ENCODE data around the gene SMIM36.

The SMIM36 gene

DNA sequence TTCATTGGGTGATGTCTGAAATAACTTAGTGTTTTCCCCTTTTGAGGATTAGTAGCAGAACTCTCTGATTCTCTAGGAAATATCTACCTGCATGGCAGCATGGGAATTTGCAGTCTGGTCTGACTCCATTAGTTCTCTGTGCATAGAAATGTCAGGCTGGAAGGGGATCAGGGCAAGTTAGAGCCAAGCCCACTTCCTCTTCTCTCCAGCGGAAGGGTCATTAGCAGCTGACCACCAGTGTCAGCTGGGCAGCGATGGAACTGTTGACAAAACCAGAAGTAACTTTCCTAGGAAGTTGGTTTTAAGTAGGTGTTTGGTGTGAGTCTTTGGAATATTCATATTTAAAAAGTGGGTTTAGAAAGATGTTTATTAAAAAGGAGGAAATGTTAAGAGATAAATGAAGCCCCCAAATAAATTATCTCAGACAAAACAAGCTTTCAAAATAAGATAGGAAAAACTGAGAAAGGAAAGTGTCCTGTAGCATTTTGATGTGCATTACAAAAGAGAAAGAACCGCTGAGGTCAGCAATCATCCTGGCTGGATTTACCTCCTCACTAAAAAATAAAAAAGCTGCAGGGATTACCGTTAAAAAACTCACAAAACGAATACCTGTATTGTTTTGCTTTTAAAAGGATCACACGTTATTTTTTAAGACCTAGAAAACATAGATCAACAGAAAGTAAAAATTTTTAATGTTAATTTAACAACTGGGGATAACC lies 57.3 kb downstream of the SMIM36 start:
- DNase-seq, result no peak
- H3F3A ChIP-seq (ENCODE audit: insufficient read depth, low read length), result no peaks in the 10 kb centered on the region
- H2AFZ ChIP-seq (ENCODE audit: low read length), result no peak overlapping the region
- H3K27me3 ChIP-seq (replicated peaks; ENCODE audit: insufficient read depth, low read length), result no peaks in the 10 kb centered on the region
- TF ChIP-seq EZH2 (optimal IDR thresholded peaks at IDR 0.05; ENCODE audit: low read depth, low read length) (no peak), EZH2phosphoT487 (IDR thresholded peaks at IDR 0.05; ENCODE audit: low read length) (no peak)
- TF ChIP-seq, protein P1, sequence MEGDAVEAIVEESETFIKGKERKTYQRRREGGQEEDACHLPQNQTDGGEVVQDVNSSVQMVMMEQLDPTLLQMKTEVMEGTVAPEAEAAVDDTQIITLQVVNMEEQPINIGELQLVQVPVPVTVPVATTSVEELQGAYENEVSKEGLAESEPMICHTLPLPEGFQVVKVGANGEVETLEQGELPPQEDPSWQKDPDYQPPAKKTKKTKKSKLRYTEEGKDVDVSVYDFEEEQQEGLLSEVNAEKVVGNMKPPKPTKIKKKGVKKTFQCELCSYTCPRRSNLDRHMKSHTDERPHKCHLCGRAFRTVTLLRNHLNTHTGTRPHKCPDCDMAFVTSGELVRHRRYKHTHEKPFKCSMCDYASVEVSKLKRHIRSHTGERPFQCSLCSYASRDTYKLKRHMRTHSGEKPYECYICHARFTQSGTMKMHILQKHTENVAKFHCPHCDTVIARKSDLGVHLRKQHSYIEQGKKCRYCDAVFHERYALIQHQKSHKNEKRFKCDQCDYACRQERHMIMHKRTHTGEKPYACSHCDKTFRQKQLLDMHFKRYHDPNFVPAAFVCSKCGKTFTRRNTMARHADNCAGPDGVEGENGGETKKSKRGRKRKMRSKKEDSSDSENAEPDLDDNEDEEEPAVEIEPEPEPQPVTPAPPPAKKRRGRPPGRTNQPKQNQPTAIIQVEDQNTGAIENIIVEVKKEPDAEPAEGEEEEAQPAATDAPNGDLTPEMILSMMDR (IDR thresholded peaks at IDR 0.05; ENCODE audit: low read length), result no peak
- no peaks in the 10 kb centered on the region for H3K36me3 ChIP-seq (replicated peaks; ENCODE audit: insufficient read depth, low read length)
- no peak overlapping the region for H3K4me3 ChIP-seq (ENCODE audit: low read length)
- no peaks in the 10 kb centered on the region for H3K79me2 ChIP-seq (ENCODE audit: low read length)
- no peak overlapping the region for H3K27ac ChIP-seq (ENCODE audit: low read length)
- H3K4me2 ChIP-seq (ENCODE audit: low read depth, low read length), result no peak overlapping the region
- H4K20me1 ChIP-seq (ENCODE audit: insufficient read depth, low read length), result no peaks in the 10 kb centered on the region
- no peaks in the 10 kb centered on the region for H3K9me3 ChIP-seq (replicated peaks; ENCODE audit: insufficient read depth, low read length)
- no peaks in the 10 kb centered on the region for H3K4me1 ChIP-seq (ENCODE audit: low read length)
- H3K9ac ChIP-seq (ENCODE audit: low read length), result no peak overlapping the region
- no peaks in the 10 kb centered on the region for H3K9me2 ChIP-seq (replicated peaks; ENCODE audit: insufficient read depth, low read length)

DNA sequence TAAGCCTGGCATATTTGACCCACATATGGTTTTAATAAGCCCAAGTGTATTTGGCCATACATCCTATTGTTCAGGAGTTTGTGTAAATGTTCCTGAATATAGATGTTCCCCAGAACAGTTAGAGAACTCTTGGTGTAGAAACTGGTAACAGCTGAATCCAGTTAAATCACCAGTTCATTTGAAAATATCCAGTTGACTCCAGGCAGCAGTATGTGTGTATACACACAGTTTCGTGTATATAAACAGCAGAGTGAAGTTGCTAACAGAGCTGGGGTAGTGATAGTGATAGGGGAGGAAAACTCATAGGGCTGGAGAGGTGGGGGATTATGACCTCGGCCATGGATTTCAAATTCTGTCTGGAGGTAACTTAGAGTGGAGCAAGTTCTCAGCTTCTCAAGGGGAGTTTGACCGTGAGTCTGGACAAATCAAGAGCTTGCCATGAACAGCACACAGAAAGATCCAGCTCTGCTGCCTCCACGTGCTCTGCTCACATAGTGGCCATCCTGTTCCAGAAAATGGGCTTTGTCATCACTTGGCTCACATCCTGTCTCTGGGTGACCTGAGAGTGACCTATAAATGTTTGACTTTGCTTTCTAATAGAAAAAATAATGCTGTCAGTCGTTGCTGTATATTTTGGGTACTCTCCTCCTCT lies 59.0 kb downstream of the SMIM36 start:
- H3K4me1 ChIP-seq (ENCODE audit: low read length), result no peaks in the 10 kb centered on the region
- no peak for TF ChIP-seq EZH2phosphoT487 (IDR thresholded peaks at IDR 0.05; ENCODE audit: low read length)
- TF ChIP-seq EZH2 (optimal IDR thresholded peaks at IDR 0.05; ENCODE audit: low read depth, low read length), result no peak
- TF ChIP-seq, protein P1 (IDR thresholded peaks at IDR 0.05; ENCODE audit: low read length), result no peak
- DNase-seq, result peak; percentile 14
- no peak overlapping the region for H3K4me2 ChIP-seq (ENCODE audit: low read depth, low read length)
- H3K4me3 ChIP-seq (ENCODE audit: low read length), result no peak overlapping the region
- H3K27me3 ChIP-seq (replicated peaks; ENCODE audit: insufficient read depth, low read length), result no peaks in the 10 kb centered on the region
- no peaks in the 10 kb centered on the region for H3K79me2 ChIP-seq (ENCODE audit: low read length)
- no peaks in the 10 kb centered on the region for H3K36me3 ChIP-seq (replicated peaks; ENCODE audit: insufficient read depth, low read length)
- no peak overlapping the region for H2AFZ ChIP-seq (ENCODE audit: low read length)
- H3F3A ChIP-seq (ENCODE audit: insufficient read depth, low read length), result no peaks in the 10 kb centered on the region
- no peaks in the 10 kb centered on the region for H4K20me1 ChIP-seq (ENCODE audit: insufficient read depth, low read length)
- H3K9ac ChIP-seq (ENCODE audit: low read length), result no peak overlapping the region
- no peak overlapping the region for H3K27ac ChIP-seq (ENCODE audit: low read length)
- H3K9me3 ChIP-seq (replicated peaks; ENCODE audit: insufficient read depth, low read length), result no peaks in the 10 kb centered on the region
- H3K9me2 ChIP-seq (replicated peaks; ENCODE audit: insufficient read depth, low read length), result no peaks in the 10 kb centered on the region

- H3F3A ChIP-seq (ENCODE audit: insufficient read depth, low read length), result no peaks in the 10 kb centered on the region
- no peaks in the 10 kb centered on the region for H3K9me3 ChIP-seq (replicated peaks; ENCODE audit: insufficient read depth, low read length)
- no peak overlapping the region for H3K9ac ChIP-seq (ENCODE audit: low read length)
- TF ChIP-seq, protein P1 (IDR thresholded peaks at IDR 0.05; ENCODE audit: low read length), result no peak
- TF ChIP-seq EZH2 (optimal IDR thresholded peaks at IDR 0.05; ENCODE audit: low read depth, low read length) (no peak), EZH2phosphoT487 (IDR thresholded peaks at IDR 0.05; ENCODE audit: low read length) (no peak)
- H3K27ac ChIP-seq (ENCODE audit: low read length), result no peak overlapping the region
- H3K4me1 ChIP-seq (ENCODE audit: low read length), result no peaks in the 10 kb centered on the region
- DNase-seq, result no peak
- no peaks in the 10 kb centered on the region for H3K36me3 ChIP-seq (replicated peaks; ENCODE audit: insufficient read depth, low read length)
- no peaks in the 10 kb centered on the region for H3K9me2 ChIP-seq (replicated peaks; ENCODE audit: insufficient read depth, low read length)
- H4K20me1 ChIP-seq (ENCODE audit: insufficient read depth, low read length), result no peaks in the 10 kb centered on the region
- no peak overlapping the region for H3K4me3 ChIP-seq (ENCODE audit: low read length)
- H3K4me2 ChIP-seq (ENCODE audit: low read depth, low read length), result no peak overlapping the region
- H3K27me3 ChIP-seq (replicated peaks; ENCODE audit: insufficient read depth, low read length), result no peaks in the 10 kb centered on the region
- no peaks in the 10 kb centered on the region for H3K79me2 ChIP-seq (ENCODE audit: low read length)
- no peak overlapping the region for H2AFZ ChIP-seq (ENCODE audit: low read length)
Measured at GRCh38 chr17:55451758-55452138, 59.5 kb downstream of the SMIM36 start.
